H1 (cell line): ENCODE data around the gene B4GAT1. TPM values are rescaled to one million over a fixed set of nuclear protein-coding genes. Genes with fewer than 3 reads are reported as not detected.

Experiments used
- CTCF ChIA-PET: fragments of 300-600 bp; sonication (Branson Sonifier 250); formaldehyde crosslinking; loops from one replicate; lab custom pipeline; 2021; ENCODE audit not compliant: partially characterized antibody; lab: Charles Lee
- POLR2A ChIA-PET: fragments of 300-600 bp; sonication (Branson Sonifier 250); formaldehyde crosslinking; loops from one replicate; lab custom pipeline; 2021; ENCODE audit warnings: inconsistent platforms; ENCODE audit not compliant: partially characterized antibody; lab: Charles Lee
- DNase-seq, 2 experiments: peaks; one replicate each; pipeline versions ENCODE4 v3.0.0 to v3.0.0-alpha.2; 2010 to 2022; ENCODE audit warnings: low spot score in 2 of 2, low read depth in 1 of 2, mixed read lengths in 1 of 2
- FAIRE-seq: peaks from 2 replicates; lab custom pipeline; 2011; peaks lifted over from hg19 to GRCh38; lab: Jason Lieb, UNC
- H2AFZ ChIP-seq: 2 replicates; pipeline ENCODE4 v1.8.1; 2012; ENCODE audit warnings: low read length, inconsistent platforms
- H2AK5ac ChIP-seq: 2 replicates; pipeline ENCODE4 v1.6.1; 2013; ENCODE audit warnings: low read depth, low read length
- H2BK120ac ChIP-seq: replicated peaks from 2 replicates; pipeline ENCODE3; 2013; ENCODE audit warnings: low read depth, low read length, inconsistent platforms
- H2BK12ac ChIP-seq: 2 replicates; pipeline ENCODE4 v1.6.1; 2013; ENCODE audit warnings: low read depth, low read length
- H2BK15ac ChIP-seq: 2 replicates; pipeline ENCODE4 v1.6.1; 2013; ENCODE audit warnings: low read length
- H2BK20ac ChIP-seq: 2 replicates; pipeline ENCODE4 v1.6.1; 2013; ENCODE audit warnings: low read length
- H2BK5ac ChIP-seq: 2 replicates; pipeline ENCODE4 v1.6.1; 2013; ENCODE audit warnings: low read depth, low read length
- H3K14ac ChIP-seq: 2 replicates; pipeline ENCODE4 v1.6.1; 2013; ENCODE audit warnings: inconsistent platforms; ENCODE audit not compliant: insufficient read length
- H3K18ac ChIP-seq: 2 replicates; pipeline ENCODE4 v1.6.1; 2013; ENCODE audit warnings: low read length; ENCODE audit errors: extremely low read depth
- H3K23ac ChIP-seq: 2 replicates; pipeline ENCODE4 v1.6.1; 2013; ENCODE audit warnings: inconsistent platforms; ENCODE audit not compliant: insufficient read length
- H3K23me2 ChIP-seq: 2 replicates; pipeline ENCODE4 v1.6.1; 2013; ENCODE audit warnings: low read depth, low read length
- H3K27ac ChIP-seq: 2 replicates; pipeline ENCODE4 v1.6.1; 2011; ENCODE audit warnings: low read depth, low read length, inconsistent platforms
- H3K27me3 ChIP-seq, 4 experiments: replicated peaks in 1 of 4; 1 replicate in 1 of 4; 2 replicates in 3 of 4; pipeline versions ENCODE4 v1.6.1 to v1.8.1; 2011 to 2013; ENCODE audit warnings: low read length in 3 of 4, mild to moderate bottlenecking in 3 of 4, inconsistent platforms in 2 of 4, mixed read lengths in 2 of 4, moderate library complexity in 1 of 4; ENCODE audit not compliant: control insufficient read depth in 3 of 4, insufficient read depth in 3 of 4; ENCODE audit errors: extremely low read depth in 1 of 4
- H3K36me3 ChIP-seq, 4 experiments: 2 replicates each; pipeline versions ENCODE4 v1.6.1 to v1.8.1; 2011 to 2013; ENCODE audit warnings: mild to moderate bottlenecking in 4 of 4, low read length in 3 of 4, moderate library complexity in 2 of 4, control low read depth in 1 of 4, inconsistent platforms in 1 of 4; ENCODE audit not compliant: insufficient read depth in 4 of 4, control insufficient read depth in 2 of 4
- H3K4ac ChIP-seq: replicated peaks from 2 replicates; pipeline ENCODE3; 2013; ENCODE audit warnings: low read length, low read depth, mixed read lengths, inconsistent platforms; ENCODE audit not compliant: insufficient read length
- H3K4me1 ChIP-seq, 4 experiments: replicated peaks in 1 of 4; 1 replicate in 1 of 4; 2 replicates in 3 of 4; pipeline versions ENCODE4 v1.6.1 to v1.8.1; 2011 to 2013; ENCODE audit warnings: low read length in 3 of 4, inconsistent platforms in 2 of 4, mixed read lengths in 1 of 4; ENCODE audit not compliant: insufficient read depth in 4 of 4, control insufficient read depth in 3 of 4
- H3K4me2 ChIP-seq, 2 experiments: 2 replicates each; pipeline versions ENCODE4 v1.6.1 to v1.8.1; 2011 to 2013; ENCODE audit warnings: low read depth in 2 of 2, low read length in 2 of 2, control low read depth in 1 of 2, inconsistent platforms in 1 of 2, mild to moderate bottlenecking in 1 of 2; ENCODE audit not compliant: insufficient read depth in 1 of 2
- H3K4me3 ChIP-seq, 4 experiments: fragments of 200-600, 300-600 bp in 1 of 4; sonication (generic), shearing (Covaris generic), sonication (Bioruptor Twin) in 1 of 4; 2 replicates each; pipeline versions ENCODE4 v1.5.1 to v1.8.1; 2011 to 2016; ENCODE audit warnings: low read length in 4 of 4, low read depth in 3 of 4, control low read depth in 2 of 4, inconsistent platforms in 2 of 4, mild to moderate bottlenecking in 2 of 4, mixed read lengths in 1 of 4, moderate library complexity in 1 of 4; ENCODE audit not compliant: insufficient read depth in 2 of 4; ENCODE audit errors: extremely low read depth in 1 of 4
- H3K56ac ChIP-seq: replicated peaks from 2 replicates; pipeline ENCODE3; 2013; ENCODE audit warnings: low read depth, mild to moderate bottlenecking, mixed read lengths, low read length, inconsistent platforms; ENCODE audit not compliant: insufficient read length
- H3K79me1 ChIP-seq: 2 replicates; pipeline ENCODE4 v1.6.1; 2013; ENCODE audit warnings: low read depth, low read length, control low read depth
- H3K79me2 ChIP-seq, 2 experiments: 2 replicates each; pipeline versions ENCODE4 v1.6.1 to v1.8.1; 2012 to 2013; ENCODE audit warnings: low read length in 2 of 2, mild to moderate bottlenecking in 2 of 2, inconsistent platforms in 1 of 2; ENCODE audit not compliant: insufficient read depth in 2 of 2, control insufficient read depth in 1 of 2
- H3K9ac ChIP-seq, 4 experiments: replicated peaks in 1 of 4; 1 replicate in 1 of 4; 2 replicates in 3 of 4; pipeline versions ENCODE4 v1.6.1 to v1.8.1; 2011 to 2013; ENCODE audit warnings: low read depth in 3 of 4, low read length in 3 of 4, control low read depth in 2 of 4, mild to moderate bottlenecking in 2 of 4, moderate library complexity in 2 of 4, inconsistent platforms in 1 of 4; ENCODE audit errors: extremely low read depth in 1 of 4
- H3K9me3 ChIP-seq, 2 experiments: 2 replicates each; pipeline versions ENCODE4 v1.6.1 to v1.8.1; 2012 to 2013; ENCODE audit warnings: mild to moderate bottlenecking in 2 of 2, moderate library complexity in 2 of 2, control low read depth in 1 of 2, inconsistent platforms in 1 of 2, low read depth in 1 of 2, low read length in 1 of 2, mixed read lengths in 1 of 2; ENCODE audit not compliant: insufficient read depth in 2 of 2
- H4K20me1 ChIP-seq, 2 experiments: replicated peaks in 1 of 2; 2 replicates each; pipeline versions ENCODE3 to v1.8.1; 2011 to 2013; ENCODE audit warnings: inconsistent platforms in 2 of 2, low read length in 2 of 2, mild to moderate bottlenecking in 1 of 2; ENCODE audit not compliant: insufficient read depth in 2 of 2, control insufficient read depth in 1 of 2
- H4K5ac ChIP-seq: 2 replicates; pipeline ENCODE4 v1.6.1; 2013; ENCODE audit warnings: low read length, low read depth, mixed read lengths, inconsistent platforms; ENCODE audit not compliant: insufficient read length
- H4K8ac ChIP-seq: 2 replicates; pipeline ENCODE4 v1.8.0; 2013; ENCODE audit warnings: mild to moderate bottlenecking, moderate library complexity, low read length, inconsistent platforms; ENCODE audit not compliant: insufficient read depth; ENCODE audit errors: extremely low read depth
- H4K91ac ChIP-seq: replicated peaks from 2 replicates; pipeline ENCODE3; 2013; ENCODE audit warnings: low read length, mixed read lengths, inconsistent platforms; ENCODE audit not compliant: insufficient read length
- ASH2L ChIP-seq: fragments of 200-600, 300-600 bp; sonication (generic); IDR thresholded peaks from one replicate; pipeline ENCODE4 v1.7.1; 2017; ENCODE audit warnings: low read length
- CBX5 ChIP-seq: fragments of 300-800, 300-1000 bp; sonication (generic); IDR thresholded peaks from 2 replicates; pipeline ENCODE4 v1.7.1; 2016; ENCODE audit warnings: antibody characterized with exemption, low read length, low read depth
- CBX8 ChIP-seq: fragments of 300-800, 300-1000 bp; sonication (generic); IDR thresholded peaks from 2 replicates; pipeline ENCODE4 v1.7.1; 2016; ENCODE audit warnings: low read depth, low read length, borderline replicate concordance
- CHD2 ChIP-seq: IDR thresholded peaks from 2 replicates; pipeline ENCODE4 v1.6.1; 2012; ENCODE audit warnings: low read length, improper control_type of control experiment
- SIN3A ChIP-seq, 2 experiments: IDR thresholded peaks in 1 of 2; conservative IDR thresholded peaks in 1 of 2; 2 replicates each; pipeline ENCODE4 v1.6.1; 2011 to 2012; ENCODE audit warnings: low read length in 2 of 2, improper control_type of control experiment in 1 of 2, low read depth in 1 of 2, mild to moderate bottlenecking in 1 of 2
- SP1 ChIP-seq: IDR thresholded peaks from 2 replicates; pipeline ENCODE4 v1.6.1; 2011; ENCODE audit warnings: low read depth, low read length
- YY1 ChIP-seq: IDR thresholded peaks from 2 replicates; pipeline ENCODE4 v1.6.1; 2011; ENCODE audit warnings: low read depth, mild to moderate bottlenecking, low read length
- WGBS, 2 experiments: shearing (Covaris generic) in 1 of 2; methylation state at CpG; one replicate each; pipeline versions ENCODE4 v1.1.6 to v1.1.7; 2013 to 2015; ENCODE audit warnings: low lambda C conversion rate in 2 of 2, mixed read lengths in 2 of 2, inconsistent platforms in 1 of 2, low coverage in 1 of 2, missing lambda C conversion rate in 1 of 2; ENCODE audit not compliant: insufficient replicate concordance in 2 of 2, insufficient coverage in 1 of 2, insufficient read length in 1 of 2; ENCODE audit errors: extremely low coverage in 1 of 2, missing lambda C conversion rate in 1 of 2; 5-methylcytosine and 5-hydroxymethylcytosine counted together
- polyA plus RNA-seq, 7 experiments: library from polyadenylated mRNA; depleted of rRNA in 3 of 7; stranded (reverse) in 5 of 7; unstranded in 2 of 7; fragments of >200 nt in 5 of 7; fragments of 200-250 nt in 2 of 7; gene quantifications; 1 replicate in 5 of 7; 2 replicates in 1 of 7; 4 replicates in 1 of 7; pipeline versions ENCODE4 v1.2.1 to v1.2.3, GENCODE V29; 2011 to 2013; ENCODE audit warnings: missing spikeins in 2 of 7, mixed read lengths in 2 of 7
- total RNA-seq: library from RNA; stranded (reverse); fragmentation: NEBNext Ultra II Directional; extraction: Animal tissue kit (Norgen Biotek cat#: 25700); gene quantifications from 2 replicates; pipeline ENCODE4 v1.2.1, GENCODE V29; 2021
- TF ChIP-seq, protein P1 (sequence below), 3 experiments: IDR thresholded peaks; 1 replicate in 2 of 3; 2 replicates in 1 of 3; pipeline versions ENCODE4 v1.5.1 to v1.6.1; 2011; ENCODE audit warnings: low read length in 3 of 3, mild to moderate bottlenecking in 3 of 3, inconsistent platforms in 2 of 3, low read depth in 1 of 3, moderate library complexity in 1 of 3; ENCODE audit not compliant: insufficient read depth in 1 of 3; ENCODE audit errors: control extremely low read depth in 1 of 3

Gene B4GAT1
- total and polyA plus RNA-seq, 2 of the 8 experiments (the other 6 are each of a cell fraction or from before 2014, with no cell fraction given), result 22.2 to 27.8 TPM

GRCh38 chr11:66386171-66387069, 39.0 kb upstream of the B4GAT1 start:
- Histone ChIP-seq H3K23me2 (no peaks in the 10 kb centered on the region), H3K36me3 (no peaks in the 10 kb centered on the region), H3K79me2 (no peaks in the 10 kb centered on the region), H2AFZ (peak overlapping the region; percentile 100), H3K18ac (peak overlapping the region; percentile 75; the same call in 1 of the 2 replicates), H4K5ac (no peak overlapping the region), H3K4ac (no peak overlapping the region), H2BK12ac (no peak overlapping the region), H4K91ac (no peak overlapping the region), H2BK15ac (no peak overlapping the region), H3K27me3 (no peaks in the 10 kb centered on the region), H3K14ac (no peak overlapping the region), H3K4me1 (no peaks in the 10 kb centered on the region), H3K4me2 (peak overlapping the region; percentile 29 to 65; a peak in 3 of 4 replicates), H3K9me3 (no peaks in the 10 kb centered on the region), H3K27ac (no peak overlapping the region), H4K20me1 (no peaks in the 10 kb centered on the region), H3K79me1 (no peaks in the 10 kb centered on the region), H2BK20ac (no peak overlapping the region), H3K23ac (no peak overlapping the region), H2BK120ac (peak overlapping the region; percentile 17), H3K56ac (no peak overlapping the region), H2BK5ac (no peak overlapping the region), H2AK5ac (no peak overlapping the region), H3K9ac (no peak overlapping the region), H3K4me3 (peak overlapping the region in 3 of 4 experiments; percentile 16 to 46 (median 23); a peak in 6 of 8 replicates), H4K8ac (no peak overlapping the region)
- DNase-seq, result peak; percentile 75 to 97
- ChIA-PET CTCF (interaction anchor here (0.5 to 8.6 kb wide), 42 partner anchors 8 to 705 kb away, joined by 3 to 100 read pairs (median 6); partner anchors contain the start of genes B4GAT1, DPP3, MRPL11 and NPAS4), POLR2A (interaction anchor here (0.6 to 2.4 kb wide), 9 partner anchors 12 to 966 kb away, joined by 3 to 8 read pairs (median 5); partner anchors contain the start of genes BRMS1, DPP3, MRPL11 and RBM4B)
- 30% methylated on average over 20 of the region's 20 CpGs; no CpG with 5 or more reads in 1 of the 2 experiments for WGBS, 2 experiments
- peak; percentile 75 for FAIRE-seq
- TF ChIP-seq CBX8 (no peak), CHD2 (no peak), YY1 (no peak), SP1 (0 out of 2 replicates have a peak, but pooled peaks have one; percentile 15), ASH2L (no peak), CBX5 (no peak), SIN3A (conservative IDR thresholded peaks at IDR 0.05 in 1 of 2, IDR thresholded peaks at IDR 0.05 in 1 of 2; ENCODE audit: low read depth in 1 of 2, low read length in 2 of 2) (0 out of 4 replicates have a peak, but pooled peaks of 1 of the 2 experiments have one; percentile 44)
- TF ChIP-seq, protein P1, sequence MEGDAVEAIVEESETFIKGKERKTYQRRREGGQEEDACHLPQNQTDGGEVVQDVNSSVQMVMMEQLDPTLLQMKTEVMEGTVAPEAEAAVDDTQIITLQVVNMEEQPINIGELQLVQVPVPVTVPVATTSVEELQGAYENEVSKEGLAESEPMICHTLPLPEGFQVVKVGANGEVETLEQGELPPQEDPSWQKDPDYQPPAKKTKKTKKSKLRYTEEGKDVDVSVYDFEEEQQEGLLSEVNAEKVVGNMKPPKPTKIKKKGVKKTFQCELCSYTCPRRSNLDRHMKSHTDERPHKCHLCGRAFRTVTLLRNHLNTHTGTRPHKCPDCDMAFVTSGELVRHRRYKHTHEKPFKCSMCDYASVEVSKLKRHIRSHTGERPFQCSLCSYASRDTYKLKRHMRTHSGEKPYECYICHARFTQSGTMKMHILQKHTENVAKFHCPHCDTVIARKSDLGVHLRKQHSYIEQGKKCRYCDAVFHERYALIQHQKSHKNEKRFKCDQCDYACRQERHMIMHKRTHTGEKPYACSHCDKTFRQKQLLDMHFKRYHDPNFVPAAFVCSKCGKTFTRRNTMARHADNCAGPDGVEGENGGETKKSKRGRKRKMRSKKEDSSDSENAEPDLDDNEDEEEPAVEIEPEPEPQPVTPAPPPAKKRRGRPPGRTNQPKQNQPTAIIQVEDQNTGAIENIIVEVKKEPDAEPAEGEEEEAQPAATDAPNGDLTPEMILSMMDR (IDR thresholded peaks at IDR 0.05; ENCODE audit: control extremely low read depth in 1 of 3, insufficient read depth in 1 of 3, low read depth in 1 of 3, low read length in 3 of 3), result peak; percentile 79 to 99 (median 89)
